Stomach (tissue), 9 donors: ENCODE data around the gene CRISP1. TPM values are rescaled to one million over a fixed set of nuclear protein-coding genes. Genes with fewer than 3 reads are reported as not detected.

Experiments
- DNase-seq, 2 donors: peaks; one replicate each; pipeline versions ENCODE4 v3.0.0 to v3.0.0-alpha.2; 2013 to 2019
- H3K27ac ChIP-seq, 5 donors: fragments of 200-600 bp in 4 of 5; sonication (generic) in 4 of 5; one replicate each; pipeline ENCODE4 v1.5.1; 2013 to 2019; ENCODE audit warnings: mild to moderate bottlenecking in 1 of 5, moderate library complexity in 1 of 5
- H3K27me3 ChIP-seq, 3 donors: fragments of 200-600 bp; sonication (generic); one replicate each; pipeline ENCODE4 v1.5.1; 2017 to 2019; ENCODE audit warnings: mixed run types in 1 of 3
- H3K36me3 ChIP-seq, 4 donors: fragments of 200-600 bp; sonication (generic); 1 replicate in 3 of 4; 2 replicates in 1 of 4; pipeline ENCODE4 v1.5.1; 2016 to 2019
- H3K4me1 ChIP-seq, 4 donors: fragments of 200-600 bp; sonication (generic); one replicate each; pipeline ENCODE4 v1.5.1; 2016 to 2019
- H3K4me3 ChIP-seq, 4 donors: fragments of 200-600 bp; sonication (generic) in 3 of 4; one replicate each; pipeline ENCODE4 v1.5.1; 2016 to 2019; ENCODE audit warnings: mild to moderate bottlenecking in 1 of 4
- H3K9me3 ChIP-seq, 4 donors: fragments of 200-600 bp; sonication (generic); one replicate each; pipeline ENCODE4 v1.5.1; 2016 to 2019
- EP300 ChIP-seq: sonication (generic); formaldehyde crosslinking; IDR thresholded peaks from one replicate; pipeline ENCODE4 v1.6.1; 2017; ENCODE audit warnings: antibody characterized with exemption
- POLR2A ChIP-seq, 4 donors: fragments of 450-650 bp; IDR thresholded peaks; one replicate each; pipeline ENCODE4 v1.6.1; 2016; ENCODE audit warnings: antibody characterized with exemption in 4 of 4, control low read depth in 2 of 4, mild to moderate bottlenecking in 1 of 4, moderate library complexity in 1 of 4
- POLR2AphosphoS5 ChIP-seq, 3 donors: sonication (generic); formaldehyde crosslinking; IDR thresholded peaks; one replicate each; pipeline ENCODE4 v1.6.1; 2016; ENCODE audit warnings: antibody characterized with exemption in 3 of 3
- WGBS, 5 donors: extraction: QIAGEN DNeasy Blood & Tissue Kit in 3 of 5; methylation state at CpG; one replicate each; pipeline versions ENCODE4 v1.1.5 to v1.1.7; 2013 to 2018; 5-methylcytosine and 5-hydroxymethylcytosine counted together
- intact Hi-C: fragments of 100-400 bp; cut with DNase I; formaldehyde crosslinking; loops from one replicate; pipeline ENCODE4 v1.15.1; 2023; ENCODE audit warnings: low total_unique reads
- polyA plus RNA-seq, 3 donors: library from polyadenylated mRNA; stranded (reverse); fragments of 200-250 nt; gene quantifications; one replicate each; pipeline ENCODE4 v1.2.3, GENCODE V29; 2013
- total RNA-seq, 5 donors: library from RNA; depleted of rRNA; stranded (reverse); fragments of >200 nt; gene quantifications; one replicate each; pipeline versions ENCODE4 v1.1.0 to v1.2.3, GENCODE V29; 2014 to 2016
- TF ChIP-seq, protein P1 (sequence below), 7 experiments: fragments of 450-650 bp in 4 of 7; fragments of 200-600 bp in 3 of 7; sonication (generic) in 3 of 7; IDR thresholded peaks; one replicate each; pipeline ENCODE4 v1.5.1; 2016 to 2019; ENCODE audit warnings: antibody characterized with exemption in 7 of 7, control low read depth in 2 of 7, mild to moderate bottlenecking in 1 of 7
- donor health status: healthy with polysubstance abuse.
- donor health status: Bipolar disorder and iron deficiency.
- donor health status: healthy.

Gene CRISP1
- total and polyA plus RNA-seq, 8 donors, result not detected

DNA sequence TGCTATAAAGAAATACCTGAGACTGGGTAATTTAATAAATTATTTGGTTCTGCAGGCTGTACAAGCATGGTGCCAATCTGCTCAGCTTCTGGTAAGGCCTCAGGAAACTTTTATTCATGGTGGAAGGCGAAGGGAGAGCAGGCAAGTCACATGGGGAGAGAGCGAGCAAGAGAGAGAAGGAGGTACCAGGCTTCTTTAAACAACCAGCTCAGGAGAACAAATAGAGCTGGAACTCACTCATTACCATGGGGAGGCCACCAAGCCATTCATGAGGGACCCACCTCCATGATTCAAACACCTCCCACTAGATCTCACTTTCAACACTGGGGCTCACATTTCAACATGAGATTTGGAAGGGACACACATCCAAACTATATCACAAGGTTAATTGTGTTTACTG lies 44.9 kb upstream of the CRISP1 start:
- no peaks in the 10 kb centered on the region for H3K9me3 ChIP-seq
- intact Hi-C loops, result no loop called here
- H3K4me3 ChIP-seq, result no peak overlapping the region
- 53 to 78% (median 71%) methylated on average over 2 of the region's 2 CpGs for WGBS, 5 donors
- TF ChIP-seq EP300, result no peak
- no peak for TF ChIP-seq POLR2A (IDR thresholded peaks at IDR 0.05)
- H3K27ac ChIP-seq, result no peak overlapping the region
- no peaks in the 10 kb centered on the region for H3K27me3 ChIP-seq
- H3K4me1 ChIP-seq, result peaks cover 0 to 9% (median 0%) of the 10 kb centered on the region in 4 donors
- no peaks in the 10 kb centered on the region for H3K36me3 ChIP-seq
- DNase-seq, result no peak

- DNase-seq, result no peak
- WGBS, 5 donors, result 40 to 64% (median 52%) methylated on average over 2 of the region's 2 CpGs
- Histone ChIP-seq H3K27me3 (no peaks in the 10 kb centered on the region), H3K9me3 (no peaks in the 10 kb centered on the region), H3K36me3 (no peaks in the 10 kb centered on the region), H3K27ac (no peak overlapping the region), H3K4me3 (no peak overlapping the region), H3K4me1 (peaks cover 0 to 3% (median 0%) of the 10 kb centered on the region in 4 donors)
- TF ChIP-seq POLR2AphosphoS5 (IDR thresholded peaks at IDR 0.05) (no peak), EP300 (no peak)
- TF ChIP-seq, protein P1, sequence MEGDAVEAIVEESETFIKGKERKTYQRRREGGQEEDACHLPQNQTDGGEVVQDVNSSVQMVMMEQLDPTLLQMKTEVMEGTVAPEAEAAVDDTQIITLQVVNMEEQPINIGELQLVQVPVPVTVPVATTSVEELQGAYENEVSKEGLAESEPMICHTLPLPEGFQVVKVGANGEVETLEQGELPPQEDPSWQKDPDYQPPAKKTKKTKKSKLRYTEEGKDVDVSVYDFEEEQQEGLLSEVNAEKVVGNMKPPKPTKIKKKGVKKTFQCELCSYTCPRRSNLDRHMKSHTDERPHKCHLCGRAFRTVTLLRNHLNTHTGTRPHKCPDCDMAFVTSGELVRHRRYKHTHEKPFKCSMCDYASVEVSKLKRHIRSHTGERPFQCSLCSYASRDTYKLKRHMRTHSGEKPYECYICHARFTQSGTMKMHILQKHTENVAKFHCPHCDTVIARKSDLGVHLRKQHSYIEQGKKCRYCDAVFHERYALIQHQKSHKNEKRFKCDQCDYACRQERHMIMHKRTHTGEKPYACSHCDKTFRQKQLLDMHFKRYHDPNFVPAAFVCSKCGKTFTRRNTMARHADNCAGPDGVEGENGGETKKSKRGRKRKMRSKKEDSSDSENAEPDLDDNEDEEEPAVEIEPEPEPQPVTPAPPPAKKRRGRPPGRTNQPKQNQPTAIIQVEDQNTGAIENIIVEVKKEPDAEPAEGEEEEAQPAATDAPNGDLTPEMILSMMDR (IDR thresholded peaks at IDR 0.05), result no peak
- intact Hi-C loops, result no loop called here
Measured at GRCh38 chr6:49909563-49909962, 43.2 kb upstream of the CRISP1 start.

GRCh38 chr6:49906526-49906925 lies 40.2 kb upstream of the CRISP1 start:
- TF ChIP-seq, protein P1 (IDR thresholded peaks at IDR 0.05), result no peak
- no peak for TF ChIP-seq POLR2A (IDR thresholded peaks at IDR 0.05)
- no peaks in the 10 kb centered on the region for H3K9me3 ChIP-seq

GRCh38 chr6:49905296-49905695 lies 39.0 kb upstream of the CRISP1 start:
- Histone ChIP-seq H3K27me3 (no peaks in the 10 kb centered on the region), H3K36me3 (no peaks in the 10 kb centered on the region), H3K27ac (no peak overlapping the region), H3K4me1 (no peaks in the 10 kb centered on the region), H3K9me3 (no peaks in the 10 kb centered on the region), H3K4me3 (no peak overlapping the region)
- TF ChIP-seq, protein P1 (IDR thresholded peaks at IDR 0.05), result no peak
- TF ChIP-seq POLR2A (IDR thresholded peaks at IDR 0.05) (no peak), EP300 (no peak), POLR2AphosphoS5 (IDR thresholded peaks at IDR 0.05) (no peak)
- intact Hi-C loops, result no loop called here
- WGBS, 5 donors, result 58 to 74% (median 69%) methylated on average over 2 of the region's 2 CpGs
- DNase-seq, result no peak

More at GRCh38 chr6:49906526-49906925, 40.2 kb upstream of the CRISP1 start:
- intact Hi-C loops, result no loop called here
- no peak for DNase-seq
- 46 to 74% (median 64%) methylated on average over 1 of the region's 1 CpG for WGBS, 5 donors
- Histone ChIP-seq H3K4me3 (no peak overlapping the region), H3K36me3 (no peaks in the 10 kb centered on the region), H3K27me3 (no peaks in the 10 kb centered on the region), H3K4me1 (no peaks in the 10 kb centered on the region), H3K27ac (no peak overlapping the region)

GRCh38 chr6:49902856-49903255 lies 36.5 kb upstream of the CRISP1 start:
- Histone ChIP-seq H3K27me3 (no peaks in the 10 kb centered on the region), H3K4me1 (no peaks in the 10 kb centered on the region)
- 43 to 59% (median 54%) methylated on average over 2 of the region's 2 CpGs for WGBS, 5 donors

More at GRCh38 chr6:49902856-49903255, 36.5 kb upstream of the CRISP1 start:
- H3K9me3 ChIP-seq, result no peaks in the 10 kb centered on the region
- intact Hi-C loops, result no loop called here
- no peak overlapping the region for H3K4me3 ChIP-seq
- H3K36me3 ChIP-seq, result no peaks in the 10 kb centered on the region
- no peak overlapping the region for H3K27ac ChIP-seq
- TF ChIP-seq POLR2AphosphoS5 (IDR thresholded peaks at IDR 0.05) (no peak), EP300 (no peak), POLR2A (IDR thresholded peaks at IDR 0.05) (no peak)
- TF ChIP-seq, protein P1 (IDR thresholded peaks at IDR 0.05), result no peak
- DNase-seq, result no peak
